ENCODE measurements around the gene THSD7A.
A peak's percentile ranks its signal among the peaks of the same experiment; 100 is the strongest.

The THSD7A gene

GRCh38 chr7:11373546-11374142 lies 458.4 kb downstream of the THSD7A start:
- POLR2A ChIA-PET = no interaction called here
- 100% methylated on average over 1 of the region's 2 CpGs for WGBS (ENCODE audit: insufficient coverage)

GRCh38 chr7:11369696-11370095 lies 462.3 kb downstream of the THSD7A start:
- Histone ChIP-seq H3K27ac (ENCODE audit: insufficient read depth in 1 of 2, low read depth in 1 of 2, low read length in 2 of 2, poor library complexity in 1 of 2, severe bottlenecking in 2 of 2) (no peak overlapping the region), H3K4me1 (ENCODE audit: control extremely low read depth in 1 of 4, control insufficient read depth in 4 of 4, insufficient read depth in 4 of 4, low read length in 3 of 4) (no peaks in the 10 kb centered on the region), H3K36me3 (ENCODE audit: control insufficient read depth in 4 of 4, insufficient read depth in 4 of 4, low read length in 3 of 4) (no peaks in the 10 kb centered on the region), H3K4me3 (ENCODE audit: control insufficient read depth in 1 of 7, extremely low read depth in 1 of 7, insufficient read depth in 4 of 7, low read depth in 2 of 7, low read length in 6 of 7) (no peak overlapping the region), H3K9me3 (ENCODE audit: control extremely low read depth in 1 of 5, control insufficient read depth in 4 of 5, insufficient read depth in 2 of 5, low read depth in 1 of 5, low read length in 4 of 5) (no peaks in the 10 kb centered on the region), H3K27me3 (replicated peaks in 2 of 5; ENCODE audit: control insufficient read depth in 4 of 5, insufficient read depth in 5 of 5, low read length in 4 of 5) (no peaks in the 10 kb centered on the region)
- POLR2A ChIA-PET = no interaction called here
- CTCF ChIA-PET = interaction anchor here (1.3 kb wide), 1 partner anchor 26 kb away, joined by 3 read pairs; no protein-coding TSS in a partner anchor
- DNase-seq = no peak
- WGBS (ENCODE audit: insufficient coverage) = no CpG with 5 or more reads among the region's 1 CpG

More at GRCh38 chr7:11373546-11374142, 458.4 kb downstream of the THSD7A start:
- no peak overlapping the region for H3K4me3 ChIP-seq (ENCODE audit: control insufficient read depth in 1 of 7, extremely low read depth in 1 of 7, insufficient read depth in 4 of 7, low read depth in 2 of 7, low read length in 6 of 7)
- DNase-seq = peak; percentile 2 to 21 (median 18)
- no peaks in the 10 kb centered on the region for H3K9me3 ChIP-seq (ENCODE audit: control extremely low read depth in 1 of 5, control insufficient read depth in 4 of 5, insufficient read depth in 2 of 5, low read depth in 1 of 5, low read length in 4 of 5)
- CTCF ChIA-PET = interaction anchor here (1.2 kb wide), 1 partner anchor 949 kb away, joined by 3 read pairs; no protein-coding TSS in a partner anchor
- H3K36me3 ChIP-seq (ENCODE audit: control insufficient read depth in 4 of 4, insufficient read depth in 4 of 4, low read length in 3 of 4) = no peaks in the 10 kb centered on the region
- no peak overlapping the region for H3K27ac ChIP-seq (ENCODE audit: insufficient read depth in 1 of 2, low read depth in 1 of 2, low read length in 2 of 2, poor library complexity in 1 of 2, severe bottlenecking in 2 of 2)
- no peaks in the 10 kb centered on the region for H3K4me1 ChIP-seq (ENCODE audit: control extremely low read depth in 1 of 4, control insufficient read depth in 4 of 4, insufficient read depth in 4 of 4, low read length in 3 of 4)
- no peaks in the 10 kb centered on the region for H3K27me3 ChIP-seq (replicated peaks in 2 of 5; ENCODE audit: control insufficient read depth in 4 of 5, insufficient read depth in 5 of 5, low read length in 4 of 5)

DNA sequence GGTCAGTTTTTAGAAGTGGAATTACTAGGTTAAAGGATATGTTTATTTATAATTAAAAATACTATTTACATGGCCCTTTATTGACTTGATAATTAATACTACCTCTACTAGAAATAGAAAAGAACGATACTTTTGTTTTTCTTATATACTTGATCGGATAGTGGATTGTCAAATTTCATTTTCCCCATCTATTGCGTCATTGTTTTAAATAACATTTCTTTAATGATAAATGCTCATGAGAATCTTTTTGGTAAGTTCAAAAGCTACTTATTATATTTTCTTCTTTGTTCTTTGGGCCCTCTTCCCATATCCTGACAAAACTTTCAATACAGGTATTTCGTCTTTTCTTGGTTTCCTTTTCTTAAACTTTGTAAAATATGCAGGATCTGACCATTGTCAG lies 465.9 kb downstream of the THSD7A start:
- Histone ChIP-seq H3K27me3 (replicated peaks in 2 of 5; ENCODE audit: control insufficient read depth in 4 of 5, insufficient read depth in 5 of 5, low read length in 4 of 5) (no peaks in the 10 kb centered on the region), H3K9me3 (ENCODE audit: control extremely low read depth in 1 of 5, control insufficient read depth in 4 of 5, insufficient read depth in 2 of 5, low read depth in 1 of 5, low read length in 4 of 5) (no peaks in the 10 kb centered on the region), H3K4me1 (ENCODE audit: control extremely low read depth in 1 of 4, control insufficient read depth in 4 of 4, insufficient read depth in 4 of 4, low read length in 3 of 4) (no peaks in the 10 kb centered on the region), H3K4me3 (ENCODE audit: control insufficient read depth in 1 of 7, extremely low read depth in 1 of 7, insufficient read depth in 4 of 7, low read depth in 2 of 7, low read length in 6 of 7) (no peak overlapping the region), H3K36me3 (ENCODE audit: control insufficient read depth in 4 of 4, insufficient read depth in 4 of 4, low read length in 3 of 4) (no peaks in the 10 kb centered on the region), H3K27ac (ENCODE audit: insufficient read depth in 1 of 2, low read depth in 1 of 2, low read length in 2 of 2, poor library complexity in 1 of 2, severe bottlenecking in 2 of 2) (no peak overlapping the region)
- DNase-seq = no peak
- POLR2A ChIA-PET = no interaction called here
- CTCF ChIA-PET = no interaction called here
- no CpG with 5 or more reads among the region's 4 CpGs for WGBS (ENCODE audit: insufficient coverage)

DNA sequence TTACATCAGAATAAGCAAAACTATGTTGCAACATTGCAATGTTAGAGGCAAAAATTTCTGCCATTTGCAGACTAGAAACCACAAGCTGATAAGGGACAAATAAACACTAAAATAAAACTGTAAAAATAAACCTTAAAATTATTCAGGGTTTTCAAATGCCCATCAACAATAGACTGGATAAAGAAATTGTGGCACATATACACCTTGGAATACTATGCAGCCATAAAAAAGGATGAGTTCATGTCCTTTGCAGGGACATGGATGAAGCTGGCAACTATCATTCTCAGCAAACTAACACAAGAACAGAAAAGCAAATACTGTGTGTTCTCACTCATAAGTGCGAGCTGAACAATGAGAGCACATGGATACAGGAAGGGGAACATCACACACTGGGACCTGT lies 473.4 kb downstream of the THSD7A start:
- CTCF ChIA-PET = no interaction called here
- Histone ChIP-seq H3K9me3 (ENCODE audit: control extremely low read depth in 1 of 5, control insufficient read depth in 4 of 5, insufficient read depth in 2 of 5, low read depth in 1 of 5, low read length in 4 of 5) (peaks cover 0 to 4% (median 0%) of the 10 kb centered on the region in 5 experiments), H3K27ac (ENCODE audit: insufficient read depth in 1 of 2, low read depth in 1 of 2, low read length in 2 of 2, poor library complexity in 1 of 2, severe bottlenecking in 2 of 2) (no peak overlapping the region), H3K27me3 (replicated peaks in 2 of 5; ENCODE audit: control insufficient read depth in 4 of 5, insufficient read depth in 5 of 5, low read length in 4 of 5) (no peaks in the 10 kb centered on the region), H3K36me3 (ENCODE audit: control insufficient read depth in 4 of 4, insufficient read depth in 4 of 4, low read length in 3 of 4) (no peaks in the 10 kb centered on the region), H3K4me3 (ENCODE audit: control insufficient read depth in 1 of 7, extremely low read depth in 1 of 7, insufficient read depth in 4 of 7, low read depth in 2 of 7, low read length in 6 of 7) (no peak overlapping the region), H3K4me1 (ENCODE audit: control extremely low read depth in 1 of 4, control insufficient read depth in 4 of 4, insufficient read depth in 4 of 4, low read length in 3 of 4) (no peaks in the 10 kb centered on the region)
- DNase-seq = no peak
- 100% methylated on average over 1 of the region's 1 CpG for WGBS (ENCODE audit: insufficient coverage)
- POLR2A ChIA-PET = no interaction called here

GRCh38 chr7:11355399-11356005 lies 476.5 kb downstream of the THSD7A start:
- ChIA-PET CTCF (interaction anchor here (1.5 kb wide), 1 partner anchor 10 kb away, joined by 4 read pairs; no protein-coding TSS in a partner anchor), POLR2A (no interaction called here)
- H3K36me3 ChIP-seq (ENCODE audit: control insufficient read depth in 4 of 4, insufficient read depth in 4 of 4, low read length in 3 of 4) = no peaks in the 10 kb centered on the region
- no peak for DNase-seq
- no peak overlapping the region for H3K4me3 ChIP-seq (ENCODE audit: control insufficient read depth in 1 of 7, extremely low read depth in 1 of 7, insufficient read depth in 4 of 7, low read depth in 2 of 7, low read length in 6 of 7)
- 67% methylated on average over 1 of the region's 5 CpGs for WGBS (ENCODE audit: insufficient coverage)
- H3K27me3 ChIP-seq (replicated peaks in 2 of 5; ENCODE audit: control insufficient read depth in 4 of 5, insufficient read depth in 5 of 5, low read length in 4 of 5) = no peaks in the 10 kb centered on the region
- no peak overlapping the region for H3K27ac ChIP-seq (ENCODE audit: insufficient read depth in 1 of 2, low read depth in 1 of 2, low read length in 2 of 2, poor library complexity in 1 of 2, severe bottlenecking in 2 of 2)
- H3K4me1 ChIP-seq (ENCODE audit: control extremely low read depth in 1 of 4, control insufficient read depth in 4 of 4, insufficient read depth in 4 of 4, low read length in 3 of 4) = no peaks in the 10 kb centered on the region
- peaks cover 0 to 6% (median 0%) of the 10 kb centered on the region in 5 experiments for H3K9me3 ChIP-seq (ENCODE audit: control extremely low read depth in 1 of 5, control insufficient read depth in 4 of 5, insufficient read depth in 2 of 5, low read depth in 1 of 5, low read length in 4 of 5)

DNA sequence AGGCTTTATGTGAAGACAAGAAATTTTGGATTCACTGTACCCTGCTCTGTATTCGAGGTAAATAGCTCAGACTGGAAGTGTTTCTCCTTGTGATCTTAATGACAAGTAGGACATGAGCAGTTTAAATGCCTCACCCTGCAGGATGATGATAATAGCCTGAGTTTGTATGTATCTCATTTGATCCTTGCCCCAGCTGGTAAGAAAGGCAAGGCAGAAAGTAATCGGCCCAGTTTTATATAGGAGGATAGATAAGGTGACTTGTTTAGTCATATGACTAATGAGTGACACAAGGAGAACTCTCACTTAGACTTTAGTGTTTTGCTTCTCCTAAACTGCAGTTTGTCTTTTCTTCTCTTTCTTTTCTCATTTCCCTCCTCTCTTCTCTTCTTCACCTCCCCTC lies 485.7 kb downstream of the THSD7A start:
- WGBS (ENCODE audit: insufficient coverage) = 83% methylated on average over 1 of the region's 2 CpGs
- Histone ChIP-seq H3K4me3 (ENCODE audit: control insufficient read depth in 1 of 7, extremely low read depth in 1 of 7, insufficient read depth in 4 of 7, low read depth in 2 of 7, low read length in 6 of 7) (no peak overlapping the region), H3K27me3 (replicated peaks in 2 of 5; ENCODE audit: control insufficient read depth in 4 of 5, insufficient read depth in 5 of 5, low read length in 4 of 5) (no peaks in the 10 kb centered on the region), H3K9me3 (ENCODE audit: control extremely low read depth in 1 of 5, control insufficient read depth in 4 of 5, insufficient read depth in 2 of 5, low read depth in 1 of 5, low read length in 4 of 5) (peaks cover 0 to 1% (median 0%) of the 10 kb centered on the region in 5 experiments), H3K27ac (ENCODE audit: insufficient read depth in 1 of 2, low read depth in 1 of 2, low read length in 2 of 2, poor library complexity in 1 of 2, severe bottlenecking in 2 of 2) (peak overlapping the region in 1 of 2 experiments; percentile 11), H3K4me1 (ENCODE audit: control extremely low read depth in 1 of 4, control insufficient read depth in 4 of 4, insufficient read depth in 4 of 4, low read length in 3 of 4) (peaks cover 0 to 7% (median 2%) of the 10 kb centered on the region in 4 experiments), H3K36me3 (ENCODE audit: control insufficient read depth in 4 of 4, insufficient read depth in 4 of 4, low read length in 3 of 4) (no peaks in the 10 kb centered on the region)
- POLR2A ChIA-PET = no interaction called here
- DNase-seq = peak in 1 of 3 donors; percentile 10
- CTCF ChIA-PET = interaction anchor here (1.5 kb wide), 1 partner anchor 10 kb away, joined by 4 read pairs; no protein-coding TSS in a partner anchor

GRCh38 chr7:11345621-11346020 lies 486.4 kb downstream of the THSD7A start:
- POLR2A ChIA-PET = no interaction called here
- Histone ChIP-seq H3K27me3 (replicated peaks in 2 of 5; ENCODE audit: control insufficient read depth in 4 of 5, insufficient read depth in 5 of 5, low read length in 4 of 5) (no peaks in the 10 kb centered on the region), H3K27ac (ENCODE audit: insufficient read depth in 1 of 2, low read depth in 1 of 2, low read length in 2 of 2, poor library complexity in 1 of 2, severe bottlenecking in 2 of 2) (no peak overlapping the region), H3K36me3 (ENCODE audit: control insufficient read depth in 4 of 4, insufficient read depth in 4 of 4, low read length in 3 of 4) (no peaks in the 10 kb centered on the region), H3K4me1 (ENCODE audit: control extremely low read depth in 1 of 4, control insufficient read depth in 4 of 4, insufficient read depth in 4 of 4, low read length in 3 of 4) (peaks cover 0 to 7% (median 2%) of the 10 kb centered on the region in 4 experiments), H3K9me3 (ENCODE audit: control extremely low read depth in 1 of 5, control insufficient read depth in 4 of 5, insufficient read depth in 2 of 5, low read depth in 1 of 5, low read length in 4 of 5) (no peaks in the 10 kb centered on the region), H3K4me3 (ENCODE audit: control insufficient read depth in 1 of 7, extremely low read depth in 1 of 7, insufficient read depth in 4 of 7, low read depth in 2 of 7, low read length in 6 of 7) (no peak overlapping the region)
- WGBS (ENCODE audit: insufficient coverage) = 100% methylated on average over 2 of the region's 2 CpGs
- CTCF ChIA-PET = interaction anchor here (1.5 kb wide), 1 partner anchor 10 kb away, joined by 4 read pairs; no protein-coding TSS in a partner anchor
- DNase-seq = no peak

Measured in common myeloid progenitor, CD34-positive (primary cell).